Hepatocyte (in vitro differentiated cells): ENCODE data around the gene VPS13D. TPM values are rescaled to one million over a fixed set of nuclear protein-coding genes. Genes with fewer than 3 reads are reported as not detected.

Experiments
- DNase-seq: peaks from one replicate; pipeline ENCODE4 v3.0.0-alpha.2; 2016; ENCODE audit warnings: low spot score
- H2AFZ ChIP-seq: fragments of 200-600 bp; sonication (generic); 2 replicates; pipeline ENCODE4 v1.6.0; 2016; ENCODE audit warnings: antibody characterized with exemption, mild to moderate bottlenecking
- H3K27ac ChIP-seq: fragments of 200-600 bp; sonication (generic); 2 replicates; pipeline ENCODE4 v1.5.1; 2016; ENCODE audit warnings: mild to moderate bottlenecking
- H3K27me3 ChIP-seq: fragments of 200-600 bp; sonication (generic); 2 replicates; pipeline ENCODE4 v1.6.1; 2016
- H3K36me3 ChIP-seq: fragments of 200-600 bp; sonication (generic); replicated peaks from 2 replicates; pipeline ENCODE4 v1.5.1; 2016; ENCODE audit warnings: low read depth; ENCODE audit not compliant: insufficient read depth
- H3K4me1 ChIP-seq: fragments of 200-600 bp; sonication (generic); 2 replicates; pipeline ENCODE4 v1.5.1; 2016; ENCODE audit warnings: mild to moderate bottlenecking, moderate library complexity; ENCODE audit not compliant: insufficient read depth
- H3K4me2 ChIP-seq: fragments of 200-600 bp; sonication (generic); 2 replicates; pipeline ENCODE4 v1.6.0; 2016
- H3K4me3 ChIP-seq: fragments of 200-600 bp; sonication (generic); 2 replicates; pipeline ENCODE4 v1.5.1; 2016; ENCODE audit warnings: mild to moderate bottlenecking
- H3K79me2 ChIP-seq: fragments of 200-600 bp; sonication (generic); 2 replicates; pipeline ENCODE4 v1.6.0; 2017; ENCODE audit warnings: mild to moderate bottlenecking
- H3K9me2 ChIP-seq: fragments of 200-600 bp; sonication (generic); replicated peaks from 2 replicates; pipeline ENCODE4 v1.6.0; 2017; ENCODE audit warnings: mild to moderate bottlenecking; ENCODE audit not compliant: insufficient read depth
- H3K9me3 ChIP-seq: fragments of 200-600 bp; sonication (generic); 2 replicates; pipeline ENCODE4 v1.5.1; 2016; ENCODE audit warnings: low read depth, mild to moderate bottlenecking
- H4K20me1 ChIP-seq: fragments of 200-600 bp; sonication (generic); 2 replicates; pipeline ENCODE4 v1.6.0; 2016; ENCODE audit warnings: mild to moderate bottlenecking; ENCODE audit not compliant: insufficient read depth, poor library complexity, severe bottlenecking
- EZH2 ChIP-seq: fragments of 200-600 bp; sonication (generic); IDR thresholded peaks from 2 replicates; pipeline ENCODE4 v1.6.1; 2016; ENCODE audit warnings: antibody characterized with exemption, mild to moderate bottlenecking, borderline replicate concordance
- EZH2phosphoT487 ChIP-seq: fragments of 200-600 bp; sonication (generic); IDR thresholded peaks from one replicate; pipeline ENCODE4 v1.6.1; 2018; ENCODE audit warnings: antibody characterized with exemption, mild to moderate bottlenecking, low read depth, moderate library complexity; ENCODE audit not compliant: unreplicated experiment, severe bottlenecking
- WGBS: methylation state at CpG from one replicate; pipeline ENCODE4 v1.1.6; 2016; ENCODE audit warnings: low lambda C conversion rate; ENCODE audit errors: missing lambda C conversion rate; 5-methylcytosine and 5-hydroxymethylcytosine counted together
- polyA plus RNA-seq: library from polyadenylated mRNA; unstranded; fragments of >200 nt; fragmentation: Nextera tagmentation; extraction: Ambion mirVana; gene quantifications from 2 replicates; pipeline ENCODE4 v1.2.1, GENCODE V29; 2016
- total RNA-seq: library from RNA; depleted of rRNA; stranded (reverse); fragments of >200 nt; gene quantifications from 2 replicates; pipeline ENCODE4 v1.2.3, GENCODE V29; 2014
- TF ChIP-seq, protein P1 (sequence below): fragments of 200-600 bp; sonication (generic); IDR thresholded peaks from 2 replicates; pipeline ENCODE4 v1.5.1; 2016; ENCODE audit warnings: antibody characterized with exemption, mild to moderate bottlenecking; ENCODE audit not compliant: poor library complexity

The VPS13D gene
- total and polyA plus RNA-seq, 2 experiments from 2014 or later = 7.3 to 32.2 TPM

DNA sequence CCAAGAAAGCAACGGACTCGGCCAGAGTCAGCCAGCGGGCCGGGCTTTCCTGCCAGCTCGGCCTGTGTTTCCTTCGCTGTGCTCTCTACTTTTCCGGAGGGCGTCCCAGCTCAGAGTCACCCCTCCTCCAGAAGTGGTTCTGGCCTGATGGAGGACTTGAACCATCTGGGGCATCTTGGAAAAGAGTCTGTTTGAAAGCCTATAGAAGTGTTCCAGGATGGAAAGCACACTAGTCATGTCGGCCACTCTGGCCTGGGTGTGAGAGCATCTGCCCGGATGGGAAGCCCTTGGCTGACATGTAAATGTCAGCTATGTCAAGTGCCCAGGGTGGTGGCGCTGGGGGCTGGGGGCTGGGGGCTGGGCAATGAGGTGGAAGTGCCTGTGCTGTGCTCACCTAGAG lies 274.8 kb downstream of the VPS13D start:
- Histone ChIP-seq H3K9me2 (no peaks in the 10 kb centered on the region), H2AFZ (no peak overlapping the region), H3K4me3 (no peak overlapping the region), H3K79me2 (no peaks in the 10 kb centered on the region), H3K27ac (no peak overlapping the region), H3K4me1 (no peaks in the 10 kb centered on the region), H4K20me1 (no peaks in the 10 kb centered on the region), H3K27me3 (no peaks in the 10 kb centered on the region), H3K9me3 (no peaks in the 10 kb centered on the region), H3K4me2 (no peak overlapping the region), H3K36me3 (no peaks in the 10 kb centered on the region)
- TF ChIP-seq EZH2phosphoT487 (no peak), EZH2 (no peak)
- TF ChIP-seq, protein P1, sequence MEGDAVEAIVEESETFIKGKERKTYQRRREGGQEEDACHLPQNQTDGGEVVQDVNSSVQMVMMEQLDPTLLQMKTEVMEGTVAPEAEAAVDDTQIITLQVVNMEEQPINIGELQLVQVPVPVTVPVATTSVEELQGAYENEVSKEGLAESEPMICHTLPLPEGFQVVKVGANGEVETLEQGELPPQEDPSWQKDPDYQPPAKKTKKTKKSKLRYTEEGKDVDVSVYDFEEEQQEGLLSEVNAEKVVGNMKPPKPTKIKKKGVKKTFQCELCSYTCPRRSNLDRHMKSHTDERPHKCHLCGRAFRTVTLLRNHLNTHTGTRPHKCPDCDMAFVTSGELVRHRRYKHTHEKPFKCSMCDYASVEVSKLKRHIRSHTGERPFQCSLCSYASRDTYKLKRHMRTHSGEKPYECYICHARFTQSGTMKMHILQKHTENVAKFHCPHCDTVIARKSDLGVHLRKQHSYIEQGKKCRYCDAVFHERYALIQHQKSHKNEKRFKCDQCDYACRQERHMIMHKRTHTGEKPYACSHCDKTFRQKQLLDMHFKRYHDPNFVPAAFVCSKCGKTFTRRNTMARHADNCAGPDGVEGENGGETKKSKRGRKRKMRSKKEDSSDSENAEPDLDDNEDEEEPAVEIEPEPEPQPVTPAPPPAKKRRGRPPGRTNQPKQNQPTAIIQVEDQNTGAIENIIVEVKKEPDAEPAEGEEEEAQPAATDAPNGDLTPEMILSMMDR = no peak
- no peak for DNase-seq
- WGBS = 94% methylated on average over 11 of the region's 11 CpGs

DNA sequence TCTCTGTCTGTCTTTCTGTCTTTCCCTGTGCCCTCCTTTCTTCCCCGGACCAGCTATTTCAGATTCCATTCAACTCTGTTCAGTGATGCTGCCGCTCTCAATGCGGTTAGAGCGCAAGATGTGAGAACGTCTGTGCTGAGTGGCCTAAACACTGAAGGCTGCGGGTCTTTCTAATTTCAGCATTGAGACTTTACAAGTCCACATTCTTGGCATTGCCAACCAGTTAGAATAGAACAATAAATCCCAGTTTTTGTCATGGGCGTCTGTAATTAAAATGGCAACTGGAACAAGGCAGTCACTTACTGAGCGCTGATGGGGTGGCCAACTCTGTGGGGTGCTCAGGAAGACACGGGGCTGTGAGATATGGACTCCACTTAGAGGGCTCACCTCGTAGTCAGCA lies 275.4 kb downstream of the VPS13D start:
- H3K27ac ChIP-seq = no peak overlapping the region
- no peaks in the 10 kb centered on the region for H3K9me3 ChIP-seq
- H3K27me3 ChIP-seq = no peaks in the 10 kb centered on the region
- 92% methylated on average over 10 of the region's 10 CpGs for WGBS
- no peaks in the 10 kb centered on the region for H3K79me2 ChIP-seq
- no peaks in the 10 kb centered on the region for H3K9me2 ChIP-seq
- H3K4me3 ChIP-seq = no peak overlapping the region
- no peaks in the 10 kb centered on the region for H3K4me1 ChIP-seq
- H4K20me1 ChIP-seq = no peaks in the 10 kb centered on the region
- DNase-seq = no peak
- H2AFZ ChIP-seq = no peak overlapping the region
- TF ChIP-seq EZH2phosphoT487 (no peak), EZH2 (no peak)
- TF ChIP-seq, protein P1 = no peak
- H3K4me2 ChIP-seq = no peak overlapping the region
- no peaks in the 10 kb centered on the region for H3K36me3 ChIP-seq

DNA sequence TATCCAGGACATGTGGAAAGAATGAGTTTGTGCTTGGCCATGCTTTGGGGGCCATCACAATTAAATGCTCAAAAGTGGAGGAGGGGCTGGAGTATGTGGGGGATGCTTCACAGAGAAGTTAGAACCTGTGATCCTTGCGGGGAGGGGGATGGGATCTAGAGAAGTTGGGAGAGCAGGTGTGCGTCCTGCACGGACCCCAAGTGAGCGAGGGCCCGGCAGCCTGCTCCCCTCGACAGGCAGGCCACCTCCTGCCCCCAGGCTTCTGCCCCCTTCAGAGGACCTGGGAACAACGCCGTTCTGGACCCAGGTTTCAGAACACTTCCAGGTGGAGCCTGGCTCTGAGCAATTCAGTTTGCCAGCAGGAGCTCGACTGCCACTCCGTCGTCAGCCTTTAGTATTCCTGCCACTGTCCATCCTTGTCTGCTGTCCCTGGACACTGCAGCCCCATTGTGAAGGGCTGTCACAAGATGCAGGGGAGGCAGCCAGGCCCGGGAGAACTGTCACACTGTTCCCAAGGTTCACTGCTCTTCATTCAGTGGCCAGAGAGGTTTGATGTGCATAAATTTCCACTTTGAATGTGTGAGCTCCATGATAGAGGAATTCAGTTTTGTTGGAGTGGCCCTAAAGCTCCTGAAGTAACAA lies 275.9 kb downstream of the VPS13D start:
- H3K4me3 ChIP-seq = no peak overlapping the region
- no peaks in the 10 kb centered on the region for H4K20me1 ChIP-seq
- H3K9me2 ChIP-seq = no peaks in the 10 kb centered on the region
- no peak overlapping the region for H3K4me2 ChIP-seq
- H3K27me3 ChIP-seq = no peaks in the 10 kb centered on the region
- H3K36me3 ChIP-seq = no peaks in the 10 kb centered on the region
- H3K4me1 ChIP-seq = no peaks in the 10 kb centered on the region
- no peaks in the 10 kb centered on the region for H3K9me3 ChIP-seq
- WGBS = 94% methylated on average over 12 of the region's 12 CpGs
- no peak overlapping the region for H3K27ac ChIP-seq
- H3K79me2 ChIP-seq = no peaks in the 10 kb centered on the region
- DNase-seq = no peak
- TF ChIP-seq EZH2 = no peak
- TF ChIP-seq EZH2phosphoT487 = no peak
- TF ChIP-seq, protein P1 = no peak
- H2AFZ ChIP-seq = no peak overlapping the region
